Measurements from ENCODE around the gene THG1L.

Gene THG1L

DNA sequence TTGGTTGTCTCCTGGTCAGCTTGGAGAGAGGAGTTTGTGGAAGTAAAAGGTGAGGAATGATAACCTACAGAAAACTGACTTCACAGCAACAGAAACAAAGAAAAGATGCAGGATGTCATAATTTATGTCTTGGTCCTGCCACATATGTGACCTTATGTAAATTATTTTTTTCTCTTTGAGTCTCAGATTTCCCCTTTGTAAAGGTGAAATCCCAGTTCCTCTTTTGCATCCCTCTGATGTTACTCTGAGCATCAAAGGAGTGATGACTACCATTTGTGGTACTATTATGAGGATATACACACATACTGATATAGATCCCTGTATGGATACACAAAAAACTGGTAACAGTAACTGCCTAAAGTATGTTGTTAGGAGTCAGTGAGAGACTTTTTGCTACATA lies 1.4 kb upstream of the THG1L start:
- DNase-seq = no peak

DNA sequence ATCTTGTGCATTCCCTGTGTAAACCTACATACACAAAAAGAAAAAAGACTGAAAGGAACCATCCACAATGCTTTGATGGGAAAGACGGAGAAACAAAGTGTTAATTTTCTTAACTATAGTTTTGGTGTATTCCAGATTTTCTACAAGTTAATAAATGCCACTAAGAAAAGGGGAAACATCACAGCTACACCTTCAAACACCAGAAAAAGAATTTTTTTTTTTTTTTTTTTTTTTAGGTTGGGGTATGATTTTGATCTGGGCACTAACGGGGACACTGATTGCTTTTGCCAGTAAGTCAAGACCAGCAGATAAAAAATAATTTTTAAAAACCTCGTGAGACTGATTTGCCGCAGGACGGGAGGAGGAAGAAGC lies 334 bp upstream of the THG1L start:
- DNase-seq = no peak

DNA sequence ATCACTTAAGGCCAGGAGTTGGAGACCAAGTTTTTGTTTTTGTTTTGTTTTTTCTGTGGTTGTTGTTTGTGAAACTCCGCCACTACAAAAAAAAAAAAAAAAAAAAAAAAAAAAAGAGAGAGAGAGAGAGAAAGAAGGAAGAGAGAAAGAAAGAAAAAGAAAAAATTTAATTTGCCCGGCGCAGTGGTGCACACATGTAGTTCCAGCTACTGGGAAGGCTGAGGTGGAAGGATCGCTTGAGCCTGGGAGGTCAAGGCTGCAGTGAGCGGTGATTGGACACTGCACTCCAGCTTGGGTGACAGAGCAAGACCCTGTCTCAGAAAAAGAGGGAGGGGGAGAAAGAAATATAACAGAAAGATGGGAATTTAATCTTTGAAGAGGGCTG lies 902 bp downstream of the THG1L start:
- no peak for DNase-seq

DNA sequence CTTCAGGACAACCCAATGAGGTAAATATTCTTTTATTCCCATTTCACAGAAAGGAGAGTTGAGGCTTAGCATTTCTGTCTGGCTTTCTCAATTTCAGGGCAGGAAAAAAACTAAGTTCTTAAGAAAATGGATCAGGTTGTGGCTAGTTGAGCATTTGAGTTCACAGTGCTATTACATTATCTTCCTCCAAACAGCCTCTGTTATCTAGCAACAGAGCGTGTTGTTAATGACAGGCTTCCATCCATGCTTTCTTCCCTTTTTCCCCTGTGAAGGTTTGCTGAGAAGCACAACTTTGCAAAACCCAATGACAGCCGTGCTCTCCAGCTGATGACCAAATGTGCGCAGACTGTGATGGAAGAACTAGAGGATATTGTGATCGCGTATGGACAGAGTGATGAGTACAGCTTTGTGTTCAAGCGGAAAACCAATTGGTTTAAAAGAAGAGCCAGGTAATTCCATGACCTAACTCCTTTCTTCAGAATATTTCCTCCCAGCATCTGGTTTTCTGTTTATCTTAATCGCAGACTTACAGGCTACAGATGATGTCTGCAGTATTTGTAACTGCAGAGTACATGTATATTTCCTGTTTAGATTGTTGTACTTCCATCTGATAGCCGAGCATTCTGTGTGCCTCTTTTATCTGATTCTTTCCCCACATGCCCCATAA lies 1.5 kb downstream of the THG1L start:
- DNase-seq = no peak

DNA sequence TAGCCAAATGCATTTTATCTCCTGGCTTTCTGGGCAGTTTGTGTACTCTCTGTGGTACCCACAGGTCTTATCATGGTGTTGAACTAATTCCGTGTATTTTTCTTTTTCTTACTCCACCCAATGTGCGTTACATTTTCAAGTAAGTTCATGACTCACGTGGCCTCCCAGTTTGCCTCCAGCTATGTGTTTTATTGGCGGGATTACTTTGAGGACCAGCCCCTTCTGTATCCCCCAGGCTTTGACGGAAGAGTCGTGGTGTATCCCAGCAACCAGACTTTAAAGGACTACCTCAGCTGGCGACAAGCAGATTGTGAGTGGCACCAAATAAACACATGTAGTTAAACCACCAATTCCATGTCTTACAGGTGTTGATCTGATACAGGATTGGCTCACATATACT lies 3.2 kb downstream of the THG1L start:
- no peak for DNase-seq

DNA sequence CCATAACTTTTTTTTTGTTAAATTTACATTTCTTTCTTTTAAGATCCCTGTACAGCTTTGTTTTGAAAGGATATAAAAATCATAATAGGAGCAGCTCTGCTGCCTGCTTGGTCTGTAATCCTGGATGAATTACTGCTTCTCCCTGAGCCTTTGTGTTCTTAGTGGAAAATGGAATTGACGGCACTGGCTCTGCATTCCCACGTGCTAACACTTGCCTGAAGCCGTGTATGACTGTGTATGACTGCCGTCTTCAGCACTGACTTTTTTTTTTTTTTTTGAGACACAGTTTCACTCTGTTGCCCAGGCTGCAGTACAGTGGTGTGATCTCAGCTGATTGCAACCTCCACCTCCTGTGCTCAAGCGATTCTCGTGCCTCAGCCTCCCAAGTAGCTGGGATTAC lies 4.8 kb downstream of the THG1L start:
- DNase-seq = no peak

DNA sequence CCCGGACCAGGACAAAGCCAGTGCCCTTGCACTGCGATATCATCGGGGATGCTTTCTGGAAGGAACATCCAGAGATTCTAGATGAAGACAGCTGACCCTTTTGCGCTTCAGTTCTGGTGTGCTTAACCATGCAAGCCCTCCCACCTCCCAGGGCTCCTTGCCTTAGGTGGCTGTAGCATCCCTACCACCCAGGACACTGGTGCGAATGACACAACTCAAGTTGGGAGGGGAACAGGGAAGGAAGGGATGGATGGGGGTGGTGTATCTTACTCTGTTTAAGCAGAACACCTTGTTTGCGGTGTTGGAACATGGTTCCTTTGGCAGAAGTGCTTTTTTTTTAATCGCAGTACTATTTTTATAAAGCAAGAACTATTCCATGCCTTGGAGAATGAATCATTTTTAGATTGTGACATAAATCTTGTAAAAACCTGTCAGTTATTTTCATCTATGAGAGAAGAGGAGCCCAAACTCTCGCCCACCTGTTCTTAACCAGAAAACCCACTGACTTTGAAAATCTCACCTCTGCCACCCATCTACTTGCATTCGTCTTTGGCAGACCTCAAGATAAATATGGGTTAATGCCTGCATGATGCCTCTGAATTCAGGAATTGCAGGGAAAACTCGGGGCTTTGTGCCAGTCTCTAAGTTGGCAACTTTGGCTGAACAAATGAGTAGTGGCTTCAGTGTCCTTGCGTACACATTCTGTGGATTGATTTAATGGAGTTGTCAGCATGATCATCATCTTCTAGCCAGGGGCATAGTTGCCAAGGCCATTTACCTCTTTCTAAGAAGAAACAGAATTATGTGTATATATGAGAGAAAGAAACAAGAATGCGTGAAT lies 8.4 kb downstream of the THG1L start:
- DNase-seq = no peak

DNA sequence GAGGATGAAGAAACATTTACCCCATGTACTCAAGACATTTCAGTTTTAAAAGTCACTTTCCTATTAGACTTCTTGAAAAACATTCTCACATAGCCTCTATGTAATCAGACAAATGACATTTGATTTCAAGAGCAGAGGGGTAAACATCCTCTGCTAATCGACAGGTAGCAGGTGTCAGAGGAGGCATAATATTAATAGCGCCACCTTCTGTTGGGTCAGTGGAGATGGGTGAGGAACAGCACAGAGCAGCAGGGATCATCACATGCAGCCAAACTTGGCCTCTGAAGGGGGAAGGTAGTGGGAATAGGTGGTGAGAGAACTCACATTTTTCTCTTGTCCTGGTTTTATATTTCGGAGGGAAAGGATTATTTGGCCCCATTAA lies 9.0 kb downstream of the THG1L start:
- DNase-seq = no peak

DNA sequence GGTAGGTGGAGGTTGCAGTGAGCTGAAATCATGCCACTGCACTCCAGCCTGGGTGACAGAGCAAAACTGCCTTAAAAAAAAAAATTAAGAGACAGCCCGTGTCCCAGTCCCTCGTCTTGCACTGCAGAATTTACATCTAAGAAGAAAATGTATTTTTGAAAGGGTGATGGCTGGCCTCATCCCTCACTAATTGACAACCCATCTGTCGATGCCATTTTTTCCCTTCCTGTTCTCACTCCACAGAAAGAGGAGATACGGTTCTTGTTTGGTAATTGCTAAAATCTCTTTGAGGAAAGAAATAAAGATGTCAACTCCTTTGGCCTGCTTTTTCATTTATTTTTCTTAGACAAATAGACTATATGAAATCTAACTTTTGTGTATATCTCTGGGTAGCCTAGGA lies 9.9 kb downstream of the THG1L start:
- no peak for DNase-seq

DNA sequence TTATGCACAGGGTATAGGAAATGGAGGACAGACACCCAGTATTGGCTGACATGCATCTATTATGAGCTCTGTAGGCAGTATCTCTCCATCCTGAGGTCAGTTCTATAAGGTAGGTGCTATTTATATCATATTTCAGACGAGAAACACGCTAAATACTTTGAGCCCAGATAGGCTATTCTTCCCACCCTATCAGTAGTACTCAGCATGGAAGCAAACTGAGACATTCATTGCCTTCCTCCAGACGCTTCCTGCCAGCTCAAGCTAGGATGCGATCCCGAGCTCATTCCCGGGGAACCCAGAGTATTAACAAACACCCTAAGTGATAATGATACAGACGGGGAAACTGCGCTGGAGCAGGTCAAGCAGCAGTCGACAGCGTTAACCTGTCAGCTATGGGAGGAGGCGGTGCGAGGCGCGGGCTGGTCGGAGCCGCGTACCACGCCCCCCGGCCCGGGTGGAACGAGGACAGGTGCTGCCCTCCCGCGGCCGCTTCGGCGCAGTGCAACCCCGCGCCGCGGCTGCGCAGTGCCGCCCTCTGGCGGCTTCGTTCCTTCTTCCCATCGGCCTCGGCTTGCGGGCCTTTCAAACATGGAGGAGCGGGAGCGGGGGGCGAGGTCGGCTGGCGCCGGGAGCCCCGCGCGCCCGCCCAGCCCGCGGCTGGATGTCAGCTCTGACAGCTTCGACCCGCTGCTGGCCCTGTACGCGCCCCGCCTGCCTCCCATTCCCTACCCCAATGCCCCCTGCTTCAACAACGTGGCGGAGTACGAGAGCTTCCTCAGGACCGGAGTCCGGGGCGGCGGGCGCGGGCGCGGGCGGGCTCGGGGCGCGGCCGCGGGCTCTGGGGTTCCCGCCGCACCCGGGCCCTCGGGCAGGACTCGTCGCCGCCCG lies 12.2 kb downstream of the THG1L start, which contains the start of gene LSM11:
Gene LSM11, plus strand, starts transcription at position 550 of the 888 bp plus-strand sequence. Its CDS starts 39 bp downstream, at position 589.
- peak; percentile 68 for DNase-seq

DNA sequence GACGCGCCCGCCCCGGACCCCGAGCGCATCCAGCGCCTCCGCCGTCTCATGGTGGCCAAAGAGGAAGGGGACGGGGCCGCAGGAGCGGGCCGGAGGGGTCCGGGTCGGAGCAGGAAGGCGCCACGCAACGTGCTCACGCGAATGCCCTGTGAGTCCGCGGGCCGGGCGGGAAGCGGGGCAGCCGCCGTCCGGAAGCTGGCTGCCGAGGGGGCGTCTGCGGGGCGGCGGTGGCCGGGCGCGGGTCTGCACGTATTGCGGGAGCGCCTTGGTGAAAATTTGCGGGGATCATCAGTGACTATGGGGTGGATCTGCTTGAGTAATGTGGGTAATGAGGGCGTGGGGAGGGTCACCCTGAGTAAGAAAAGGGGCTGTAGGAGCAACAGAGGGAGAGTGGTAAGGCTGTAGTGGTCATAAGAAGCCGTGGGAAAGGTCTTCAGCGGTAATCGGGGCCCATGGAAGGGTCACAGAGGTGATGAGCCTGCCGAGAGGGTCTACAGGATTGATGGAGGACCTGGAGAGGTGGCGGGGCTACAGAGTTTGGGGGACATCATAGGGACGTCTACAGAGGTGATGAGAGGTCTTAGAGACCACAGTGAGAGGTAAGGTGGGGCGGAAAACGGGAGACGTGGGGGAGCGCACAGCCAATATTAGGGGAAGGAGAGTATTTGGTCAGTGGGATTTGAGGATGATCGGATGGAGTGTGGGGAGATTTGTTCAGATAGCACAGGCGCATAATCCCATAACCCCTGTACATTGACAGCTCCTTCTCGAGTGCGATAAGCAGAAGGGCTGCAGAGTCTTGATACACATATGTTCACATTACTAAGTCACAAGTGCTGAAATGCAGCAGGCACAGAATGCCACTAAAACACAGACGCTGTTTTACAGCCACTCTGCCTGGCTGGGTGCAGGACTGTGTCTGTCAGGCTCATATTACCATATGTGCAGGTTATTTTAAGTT lies 13.1 kb downstream of the THG1L start:
- DNase-seq = peak; percentile 2

DNA sequence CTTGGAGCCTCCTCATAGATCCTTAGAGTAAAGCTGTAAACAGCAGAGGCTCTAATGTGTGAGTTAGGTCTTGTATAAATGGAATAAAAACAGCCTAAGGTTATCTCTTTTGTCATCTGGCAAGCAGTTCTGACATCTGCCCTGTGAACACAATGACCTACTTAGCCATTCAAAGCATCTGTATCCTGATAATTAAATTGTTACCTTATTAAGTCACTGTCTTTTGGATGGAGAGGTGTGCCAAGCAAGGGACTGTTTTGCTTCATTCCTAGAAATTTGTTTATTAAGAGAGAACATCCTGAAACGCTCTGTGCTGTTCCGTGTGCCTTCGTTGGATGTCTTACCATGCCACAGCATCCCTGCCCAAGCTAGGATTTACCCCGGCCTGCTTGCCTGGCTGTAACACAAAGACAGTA lies 13.8 kb downstream of the THG1L start:
- no peak for DNase-seq

DNA sequence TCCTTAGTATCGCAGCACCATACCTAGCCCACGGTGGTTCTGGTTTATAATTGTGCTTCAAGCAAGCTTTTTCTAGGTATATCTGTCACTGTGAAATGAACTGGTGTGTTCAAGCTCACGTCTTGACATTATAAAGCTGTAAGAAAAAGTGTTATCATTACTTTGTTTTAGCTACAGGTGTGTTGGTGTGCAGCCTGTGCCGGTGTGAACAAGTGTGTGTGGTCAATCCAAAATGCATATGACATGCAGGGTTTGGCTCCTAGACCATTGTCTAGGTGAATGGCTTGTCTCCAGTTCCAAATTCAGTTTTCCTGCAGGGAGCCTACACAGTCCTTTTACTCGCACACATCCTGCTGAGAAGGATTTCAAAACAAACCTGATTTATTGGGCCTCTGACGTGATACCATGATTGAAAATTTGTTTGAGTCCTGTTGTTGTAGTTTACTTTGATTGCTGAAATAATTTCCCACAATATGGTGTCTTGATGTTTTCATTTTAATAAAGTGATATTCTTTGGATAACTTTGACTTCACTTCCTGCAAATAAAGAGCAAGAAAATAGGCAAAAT lies 16.0 kb downstream of the THG1L start:
- DNase-seq = no peak

DNA sequence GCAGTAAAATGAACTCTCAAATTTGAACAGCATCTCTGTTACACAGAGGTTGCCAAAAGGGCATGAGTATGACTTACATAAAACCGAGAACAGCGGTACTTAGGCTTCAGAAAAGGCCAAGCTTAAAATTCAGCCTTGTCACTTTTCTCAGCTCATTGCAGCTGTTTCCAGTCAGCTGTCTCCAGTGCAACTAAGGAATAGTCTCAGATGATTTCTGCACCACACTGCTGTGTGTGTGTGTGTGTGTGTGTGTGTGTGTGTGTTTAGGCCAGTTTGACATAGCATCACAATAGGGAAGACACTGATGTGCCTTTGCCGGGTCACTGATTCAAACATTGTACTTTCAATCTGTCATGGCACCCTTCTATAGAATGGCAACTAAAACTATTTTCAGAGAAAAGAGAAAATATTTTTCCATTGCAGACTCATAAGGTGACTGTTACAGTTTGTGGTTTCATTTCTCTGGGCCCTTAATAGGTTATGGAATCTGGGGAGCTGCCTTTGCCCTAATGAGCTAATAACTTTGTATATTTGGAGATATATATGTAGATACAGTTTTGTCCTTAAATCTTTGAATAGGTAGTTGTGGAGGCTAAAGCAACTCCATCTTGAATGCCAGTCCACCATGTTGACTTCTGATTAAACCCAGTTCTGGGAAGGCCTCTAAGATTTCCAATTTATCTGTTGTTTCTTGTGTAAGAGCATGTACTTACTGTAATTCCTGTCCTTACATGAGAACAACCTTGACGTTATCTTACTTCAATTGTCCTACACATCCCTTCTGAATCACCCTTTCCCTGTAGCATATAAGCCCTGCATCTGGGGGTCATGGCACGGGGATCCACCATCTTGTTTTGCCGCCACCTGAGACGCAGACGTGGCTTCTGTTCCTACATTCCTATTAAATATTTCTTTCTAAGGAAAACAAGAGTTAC lies 16.8 kb downstream of the THG1L start:
- no peak for DNase-seq

DNA sequence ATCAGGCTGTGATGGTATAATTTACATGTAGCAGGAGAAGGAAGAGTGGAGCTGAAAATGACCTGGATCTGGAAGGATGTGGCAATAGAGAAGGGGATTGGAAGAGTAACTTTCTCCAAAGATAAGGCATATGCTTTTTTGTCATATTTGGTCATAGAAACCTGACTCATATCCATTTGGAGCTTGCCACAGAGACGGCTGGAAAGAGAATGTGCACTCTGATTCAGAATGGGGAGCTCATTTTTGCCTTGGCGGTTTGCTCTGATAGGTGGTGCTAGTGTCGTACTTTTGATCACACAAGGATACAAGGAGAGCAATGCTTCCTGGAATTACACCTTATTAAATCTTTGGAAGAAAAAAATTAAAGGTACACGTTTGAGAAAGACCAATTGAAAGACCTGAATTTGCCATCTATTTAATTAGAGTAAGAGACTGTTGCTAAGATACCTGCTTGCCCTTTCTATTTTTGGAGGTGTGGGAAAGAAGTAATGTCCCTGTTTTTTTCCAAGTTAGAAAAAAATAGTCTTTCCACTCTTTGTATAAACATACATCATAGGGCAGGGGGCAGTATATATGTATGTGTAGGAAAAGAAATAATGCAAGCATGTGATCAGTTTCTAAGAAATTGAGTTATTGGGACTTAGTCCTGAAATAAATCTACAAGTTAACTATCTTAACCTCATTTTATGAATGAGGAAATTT lies 17.7 kb downstream of the THG1L start:
- DNase-seq = no peak

DNA sequence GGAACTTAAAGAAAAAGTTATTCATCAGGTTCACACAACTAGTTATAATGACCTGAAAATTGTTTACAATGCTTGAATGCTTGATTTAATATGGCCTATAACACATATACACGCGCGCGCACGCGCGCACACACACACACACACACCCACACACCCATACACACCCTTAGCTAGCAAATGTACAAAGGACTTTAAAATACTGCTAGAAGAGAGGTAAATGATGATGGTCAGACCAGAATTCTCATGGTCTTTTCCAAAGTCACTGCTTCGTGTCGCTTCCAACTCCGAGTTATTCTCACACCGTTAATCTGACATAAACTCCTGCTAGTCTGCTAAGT lies 18.2 kb downstream of the THG1L start:
- no peak for DNase-seq

DNA sequence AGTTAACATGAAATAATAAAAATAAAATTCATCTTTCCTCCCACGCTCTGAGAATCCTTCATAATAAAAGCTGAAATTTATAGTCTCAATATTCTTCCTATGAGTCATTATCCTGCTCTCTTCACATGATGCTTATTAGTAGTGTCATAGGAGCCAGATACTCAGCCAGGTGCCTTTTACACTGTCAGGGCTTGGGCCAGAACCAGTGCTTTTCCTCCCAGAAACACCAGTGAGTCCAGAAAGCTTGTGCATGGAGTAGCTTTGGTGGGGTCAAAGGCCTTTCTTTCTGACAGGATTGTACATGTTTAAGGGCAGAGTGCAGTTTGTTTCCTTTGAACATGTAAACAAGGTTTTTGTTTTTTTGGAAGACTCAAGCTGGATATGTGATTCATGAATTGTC lies 19.1 kb downstream of the THG1L start:
- no peak for DNase-seq

DNA sequence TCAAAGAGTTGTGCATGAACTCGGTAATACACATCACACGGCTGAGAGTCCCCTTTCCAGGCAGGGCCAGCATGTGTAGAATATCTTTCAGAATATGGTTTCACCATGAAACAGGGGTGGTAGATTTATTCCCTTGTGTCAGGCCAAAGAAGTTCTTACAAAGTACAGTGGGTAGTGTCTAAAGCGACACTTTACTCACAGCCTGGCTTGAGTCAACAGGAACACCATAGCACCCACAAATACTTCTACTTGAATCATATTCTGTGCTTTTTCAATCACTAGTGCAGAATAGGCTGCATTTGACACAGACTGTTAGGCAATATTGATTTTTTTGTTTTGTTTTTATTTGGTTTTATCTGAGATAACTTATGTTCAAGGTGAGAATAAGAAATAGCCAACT lies 24.9 kb downstream of the THG1L start:
- DNase-seq = no peak

DNA sequence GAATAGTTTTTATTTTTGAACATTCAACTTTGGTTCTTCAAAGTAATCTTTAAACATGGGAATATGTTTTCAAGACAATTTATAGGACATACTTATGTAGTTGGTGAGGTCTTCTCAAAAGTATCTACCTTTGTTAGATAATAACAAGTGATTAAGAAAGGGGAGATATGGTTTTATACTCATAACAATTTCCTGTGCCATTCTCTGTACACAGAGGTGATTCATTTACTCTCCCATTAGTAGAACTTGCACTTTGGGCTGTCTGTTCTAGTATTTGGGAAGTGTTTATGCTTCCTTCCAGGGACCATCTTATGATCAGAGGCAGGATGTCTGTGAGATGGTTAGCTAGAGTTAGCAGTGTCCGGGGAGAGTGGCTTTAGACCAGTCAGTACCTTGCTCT lies 27.5 kb downstream of the THG1L start:
- DNase-seq = no peak
